Liver (tissue), 3 donors: ENCODE data around the gene COBL.

Experiments used
- RAD21 ChIP-seq, 2 donors: IDR thresholded peaks; 2 replicates each; pipeline ENCODE4 v1.6.1; 2016; ENCODE audit warnings: antibody characterized with exemption in 2 of 2, mild to moderate bottlenecking in 2 of 2
- YY1 ChIP-seq: IDR thresholded peaks from 2 replicates; pipeline ENCODE4 v1.6.1; 2016; ENCODE audit warnings: antibody characterized with exemption, mild to moderate bottlenecking
- TF ChIP-seq, protein P1 (sequence below): fragments of 150-350 bp; IDR thresholded peaks from 2 replicates; pipeline ENCODE4 v1.5.1; 2017; ENCODE audit warnings: improper control_type of control experiment, low read depth, low read length; ENCODE audit not compliant: missing input control
- TF ChIP-seq, protein P2 (sequence below): IDR thresholded peaks from 2 replicates; pipeline ENCODE4 v1.6.1; 2016; ENCODE audit warnings: antibody characterized with exemption, mild to moderate bottlenecking
- TF ChIP-seq, protein P3 (sequence below): IDR thresholded peaks from 2 replicates; pipeline ENCODE4 v1.6.1; 2016; ENCODE audit warnings: antibody characterized with exemption
- TF ChIP-seq, protein P4 (sequence below): IDR thresholded peaks from 2 replicates; pipeline ENCODE4 v1.6.1; 2016; ENCODE audit warnings: antibody characterized with exemption
- donor health status: healthy.
- donor health status: healthy.

DNA sequence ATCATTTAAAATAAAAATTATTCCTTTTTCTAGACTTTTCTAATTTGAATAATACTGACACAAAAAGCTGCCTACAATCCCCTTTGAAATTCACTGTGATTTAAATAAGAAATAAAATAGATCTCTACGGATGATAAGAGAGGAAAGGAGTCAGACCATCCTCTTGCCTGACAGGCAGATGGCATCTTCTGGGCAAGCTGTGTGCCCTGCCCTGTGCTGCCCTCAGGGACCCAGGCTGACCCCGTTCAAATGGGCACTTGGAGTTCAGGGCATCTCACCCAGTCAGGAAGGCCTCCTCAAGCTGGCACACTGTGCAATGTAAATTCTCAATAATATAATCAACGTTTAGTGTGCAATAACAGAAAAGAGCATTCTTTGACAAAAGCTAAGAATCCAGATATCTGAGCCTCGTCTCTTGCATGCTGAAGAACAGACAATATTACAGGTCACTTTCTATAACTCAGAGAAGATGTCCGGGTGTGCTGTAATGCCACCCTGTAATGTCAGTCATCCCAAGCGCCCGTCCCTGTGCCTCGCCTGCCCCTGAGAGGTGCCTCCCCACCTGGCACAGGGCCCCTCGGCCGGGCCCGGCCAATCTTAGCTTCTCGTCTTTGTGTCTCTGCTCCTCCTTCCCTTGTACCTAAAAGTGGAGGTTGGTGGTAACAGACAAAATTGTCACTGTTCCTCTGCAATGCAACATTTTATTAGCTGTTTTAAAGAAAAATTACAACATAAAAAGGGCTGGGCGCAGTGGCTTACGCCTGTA is 263.3 kb downstream of the COBL start:
- TF ChIP-seq, protein P1, sequence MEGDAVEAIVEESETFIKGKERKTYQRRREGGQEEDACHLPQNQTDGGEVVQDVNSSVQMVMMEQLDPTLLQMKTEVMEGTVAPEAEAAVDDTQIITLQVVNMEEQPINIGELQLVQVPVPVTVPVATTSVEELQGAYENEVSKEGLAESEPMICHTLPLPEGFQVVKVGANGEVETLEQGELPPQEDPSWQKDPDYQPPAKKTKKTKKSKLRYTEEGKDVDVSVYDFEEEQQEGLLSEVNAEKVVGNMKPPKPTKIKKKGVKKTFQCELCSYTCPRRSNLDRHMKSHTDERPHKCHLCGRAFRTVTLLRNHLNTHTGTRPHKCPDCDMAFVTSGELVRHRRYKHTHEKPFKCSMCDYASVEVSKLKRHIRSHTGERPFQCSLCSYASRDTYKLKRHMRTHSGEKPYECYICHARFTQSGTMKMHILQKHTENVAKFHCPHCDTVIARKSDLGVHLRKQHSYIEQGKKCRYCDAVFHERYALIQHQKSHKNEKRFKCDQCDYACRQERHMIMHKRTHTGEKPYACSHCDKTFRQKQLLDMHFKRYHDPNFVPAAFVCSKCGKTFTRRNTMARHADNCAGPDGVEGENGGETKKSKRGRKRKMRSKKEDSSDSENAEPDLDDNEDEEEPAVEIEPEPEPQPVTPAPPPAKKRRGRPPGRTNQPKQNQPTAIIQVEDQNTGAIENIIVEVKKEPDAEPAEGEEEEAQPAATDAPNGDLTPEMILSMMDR = no peak
- TF ChIP-seq RAD21 (IDR thresholded peaks at IDR 0.05) (no peak), YY1 (no peak)
- TF ChIP-seq, protein P2, sequence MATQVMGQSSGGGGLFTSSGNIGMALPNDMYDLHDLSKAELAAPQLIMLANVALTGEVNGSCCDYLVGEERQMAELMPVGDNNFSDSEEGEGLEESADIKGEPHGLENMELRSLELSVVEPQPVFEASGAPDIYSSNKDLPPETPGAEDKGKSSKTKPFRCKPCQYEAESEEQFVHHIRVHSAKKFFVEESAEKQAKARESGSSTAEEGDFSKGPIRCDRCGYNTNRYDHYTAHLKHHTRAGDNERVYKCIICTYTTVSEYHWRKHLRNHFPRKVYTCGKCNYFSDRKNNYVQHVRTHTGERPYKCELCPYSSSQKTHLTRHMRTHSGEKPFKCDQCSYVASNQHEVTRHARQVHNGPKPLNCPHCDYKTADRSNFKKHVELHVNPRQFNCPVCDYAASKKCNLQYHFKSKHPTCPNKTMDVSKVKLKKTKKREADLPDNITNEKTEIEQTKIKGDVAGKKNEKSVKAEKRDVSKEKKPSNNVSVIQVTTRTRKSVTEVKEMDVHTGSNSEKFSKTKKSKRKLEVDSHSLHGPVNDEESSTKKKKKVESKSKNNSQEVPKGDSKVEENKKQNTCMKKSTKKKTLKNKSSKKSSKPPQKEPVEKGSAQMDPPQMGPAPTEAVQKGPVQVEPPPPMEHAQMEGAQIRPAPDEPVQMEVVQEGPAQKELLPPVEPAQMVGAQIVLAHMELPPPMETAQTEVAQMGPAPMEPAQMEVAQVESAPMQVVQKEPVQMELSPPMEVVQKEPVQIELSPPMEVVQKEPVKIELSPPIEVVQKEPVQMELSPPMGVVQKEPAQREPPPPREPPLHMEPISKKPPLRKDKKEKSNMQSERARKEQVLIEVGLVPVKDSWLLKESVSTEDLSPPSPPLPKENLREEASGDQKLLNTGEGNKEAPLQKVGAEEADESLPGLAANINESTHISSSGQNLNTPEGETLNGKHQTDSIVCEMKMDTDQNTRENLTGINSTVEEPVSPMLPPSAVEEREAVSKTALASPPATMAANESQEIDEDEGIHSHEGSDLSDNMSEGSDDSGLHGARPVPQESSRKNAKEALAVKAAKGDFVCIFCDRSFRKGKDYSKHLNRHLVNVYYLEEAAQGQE = no peak
- TF ChIP-seq, protein P3, sequence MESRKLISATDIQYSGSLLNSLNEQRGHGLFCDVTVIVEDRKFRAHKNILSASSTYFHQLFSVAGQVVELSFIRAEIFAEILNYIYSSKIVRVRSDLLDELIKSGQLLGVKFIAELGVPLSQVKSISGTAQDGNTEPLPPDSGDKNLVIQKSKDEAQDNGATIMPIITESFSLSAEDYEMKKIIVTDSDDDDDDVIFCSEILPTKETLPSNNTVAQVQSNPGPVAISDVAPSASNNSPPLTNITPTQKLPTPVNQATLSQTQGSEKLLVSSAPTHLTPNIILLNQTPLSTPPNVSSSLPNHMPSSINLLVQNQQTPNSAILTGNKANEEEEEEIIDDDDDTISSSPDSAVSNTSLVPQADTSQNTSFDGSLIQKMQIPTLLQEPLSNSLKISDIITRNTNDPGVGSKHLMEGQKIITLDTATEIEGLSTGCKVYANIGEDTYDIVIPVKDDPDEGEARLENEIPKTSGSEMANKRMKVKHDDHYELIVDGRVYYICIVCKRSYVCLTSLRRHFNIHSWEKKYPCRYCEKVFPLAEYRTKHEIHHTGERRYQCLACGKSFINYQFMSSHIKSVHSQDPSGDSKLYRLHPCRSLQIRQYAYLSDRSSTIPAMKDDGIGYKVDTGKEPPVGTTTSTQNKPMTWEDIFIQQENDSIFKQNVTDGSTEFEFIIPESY = no peak
- TF ChIP-seq, protein P4, sequence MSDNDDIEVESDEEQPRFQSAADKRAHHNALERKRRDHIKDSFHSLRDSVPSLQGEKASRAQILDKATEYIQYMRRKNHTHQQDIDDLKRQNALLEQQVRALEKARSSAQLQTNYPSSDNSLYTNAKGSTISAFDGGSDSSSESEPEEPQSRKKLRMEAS = no peak
